GM04503 (cell line): ENCODE results near the gene ANKRD66.
"Not testable (repeated sequence)": the region's sequence is repeated elsewhere in the genome, so short reads cannot be mapped to it uniquely, and the experiment has no call there.

Source experiments
- DNase-seq: peaks from one replicate; pipeline ENCODE4 v3.0.0-alpha.2; 2012; ENCODE audit warnings: low read depth

ANKRD66 gene

GRCh38 chr6:46746696-46747095 lies at the start of gene ANKRD66:
TSS of gene ANKRD66 (plus strand) at chr6:46746933. CDS start at chr6:46751949, 5,016 bp downstream.
- DNase-seq = no peak

GRCh38 chr6:46699970-46700369 lies 46.8 kb upstream of the ANKRD66 start:
- DNase-seq = no peak

DNA sequence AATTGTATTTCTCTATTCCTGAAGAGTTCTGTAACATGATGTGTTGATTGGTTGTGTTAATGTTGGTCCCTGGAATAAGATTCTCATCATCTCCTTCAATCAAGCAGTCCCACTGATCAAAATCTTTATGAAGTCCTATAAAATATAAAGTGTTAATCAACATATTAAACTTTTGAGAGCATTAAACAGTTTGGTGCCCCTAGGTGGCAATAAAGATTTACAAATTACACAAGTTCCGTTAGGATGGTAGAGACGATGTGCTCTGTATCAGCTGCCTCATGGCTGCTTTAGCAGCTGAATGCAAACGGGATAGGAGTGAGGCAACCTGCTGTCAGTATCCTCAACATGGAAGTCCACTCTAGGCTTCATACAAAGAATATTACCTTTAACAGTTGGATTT lies 42.2 kb upstream of the ANKRD66 start:
- no peak for DNase-seq

- DNase-seq = no peak
These were observed 40.3 kb upstream of the ANKRD66 start for GRCh38 chr6:46706464-46706863.

GRCh38 chr6:46711491-46711890 lies 35.2 kb upstream of the ANKRD66 start:
- no peak for DNase-seq

DNA sequence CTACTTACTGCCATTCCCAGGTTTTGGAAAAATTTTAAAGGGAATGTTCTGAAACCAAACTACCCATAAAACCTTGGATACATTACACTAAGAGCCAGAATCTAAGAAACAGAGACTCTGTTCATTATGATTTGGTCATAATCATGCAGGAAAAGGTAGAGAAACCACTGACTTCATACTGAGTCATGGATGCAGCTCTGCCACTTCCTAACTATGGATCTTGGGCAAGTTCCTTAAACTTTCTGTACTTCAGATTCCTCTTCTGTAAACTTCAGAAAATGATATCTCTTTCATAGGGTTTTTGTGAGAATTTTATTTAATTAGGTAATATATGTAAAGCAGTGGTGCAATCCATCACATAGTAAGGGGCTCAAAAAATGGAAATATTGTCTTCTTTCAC lies 31.6 kb upstream of the ANKRD66 start:
- DNase-seq = no peak

DNA sequence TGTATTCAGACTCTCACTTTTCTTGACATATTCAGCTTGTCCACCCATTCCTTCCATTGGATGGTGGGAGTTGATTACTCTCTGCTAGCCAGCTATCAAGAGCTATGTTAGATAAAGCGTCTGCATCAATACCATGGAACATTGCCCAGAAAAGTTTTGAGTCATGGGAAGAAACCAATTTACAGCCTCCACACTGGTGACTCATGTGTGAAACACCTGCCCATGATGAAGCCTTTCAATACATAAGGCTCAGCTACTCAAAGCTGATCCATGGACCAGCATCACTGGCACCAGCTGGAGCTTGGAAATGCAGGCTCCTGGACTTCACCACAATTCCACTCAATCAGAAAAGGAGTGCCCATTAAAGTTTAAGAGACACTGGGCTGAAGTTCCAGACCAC lies 27.6 kb upstream of the ANKRD66 start:
- no peak for DNase-seq

- no peak for DNase-seq
These were observed 26.3 kb upstream of the ANKRD66 start for GRCh38 chr6:46720401-46720800.

DNA sequence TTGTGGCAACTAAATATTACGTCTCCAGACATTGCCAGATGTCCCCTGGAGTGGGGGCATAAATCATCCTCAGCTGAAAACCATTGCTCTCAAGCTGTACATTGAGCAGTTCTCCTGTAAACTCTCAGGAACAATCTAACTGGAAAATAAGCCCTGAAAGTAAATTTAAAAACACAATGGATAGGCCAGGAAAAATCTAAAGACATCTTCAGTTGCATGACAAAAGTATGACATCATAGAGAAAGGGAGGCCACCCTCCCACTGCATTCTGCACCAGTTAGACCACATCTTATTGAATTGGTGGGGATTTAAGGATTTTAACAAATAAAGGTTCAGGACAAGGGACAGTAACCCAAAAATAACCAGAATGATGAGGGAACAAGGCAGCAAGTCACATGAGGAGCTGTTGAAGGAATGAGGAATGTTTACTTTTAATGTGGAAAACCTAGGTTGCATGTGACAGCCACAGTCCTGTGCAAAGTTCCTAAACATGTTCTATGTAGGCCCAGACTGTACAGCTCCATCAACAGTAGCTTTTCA lies 16.9 kb upstream of the ANKRD66 start:
- DNase-seq = no peak

DNA sequence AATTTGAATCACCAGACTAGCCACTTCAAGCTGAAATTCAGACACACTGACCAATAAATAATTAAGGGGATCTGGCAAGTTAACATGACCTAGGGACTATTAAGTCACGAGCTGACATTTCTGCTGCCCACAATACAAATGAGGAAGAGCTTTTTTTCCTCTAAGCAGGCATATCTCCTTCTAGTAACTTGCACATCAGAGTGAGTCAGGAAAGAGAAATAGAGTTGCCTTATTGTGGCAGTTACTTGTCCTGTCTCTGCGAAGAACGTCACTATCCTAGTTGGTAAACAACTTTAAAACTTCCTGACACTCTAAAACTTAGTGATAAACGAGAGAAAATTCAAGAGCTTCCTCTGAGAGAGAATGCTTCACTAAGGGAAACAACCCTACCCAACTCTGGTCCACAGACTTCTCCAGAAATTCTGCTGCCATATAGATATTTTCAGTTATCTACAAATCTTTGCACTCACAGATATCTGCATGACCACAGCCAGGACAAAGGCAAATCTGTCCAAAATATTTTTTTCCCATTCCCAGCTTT lies 15.7 kb upstream of the ANKRD66 start:
- no peak for DNase-seq

- no peak for DNase-seq
These were observed 13.4 kb upstream of the ANKRD66 start for GRCh38 chr6:46733341-46733801.

GRCh38 chr6:46734867-46735719 lies 11.6 kb upstream of the ANKRD66 start, which contains the start of gene PLA2G7:
TSS of gene PLA2G7 (minus strand) at chr6:46735375. CDS start at chr6:46722891, 12,484 bp downstream.
- DNase-seq = no peak

DNA sequence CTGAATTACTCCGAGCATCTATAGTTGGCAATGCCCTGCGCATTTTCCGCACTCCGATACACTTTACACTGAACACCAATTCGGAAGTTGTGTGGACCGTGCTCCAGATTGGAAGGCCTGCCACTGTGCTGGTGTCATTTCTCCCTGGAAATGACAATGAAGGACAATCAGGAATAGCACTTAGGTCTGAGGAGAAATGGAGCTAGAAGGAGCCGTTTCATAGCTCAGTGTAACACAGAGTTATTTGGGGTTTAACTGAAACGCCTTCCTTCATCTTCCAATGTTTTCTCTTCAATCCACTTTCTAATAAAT lies 11.1 kb upstream of the ANKRD66 start:
- DNase-seq = no peak

- DNase-seq = no peak
These were observed 9.8 kb upstream of the ANKRD66 start for GRCh38 chr6:46736906-46737305.

DNA sequence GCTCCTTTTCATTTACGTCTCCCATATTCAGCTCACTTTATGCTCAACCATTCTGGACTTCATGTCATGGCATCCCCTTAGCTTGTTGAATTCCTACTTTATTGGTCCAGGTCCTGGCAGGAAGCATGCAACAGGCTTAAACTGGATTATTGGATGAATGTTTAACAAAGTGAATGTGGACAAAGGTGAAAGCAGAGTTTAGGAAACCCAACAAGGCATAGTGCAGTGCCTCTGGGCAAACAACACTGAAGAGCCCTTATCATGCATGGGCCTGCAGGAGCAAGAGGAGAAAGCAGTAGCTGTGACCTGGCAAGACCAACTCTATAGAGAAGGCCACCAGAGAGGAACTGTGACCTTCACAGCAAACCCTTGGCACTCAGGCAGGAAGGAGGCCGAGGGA lies 5.3 kb upstream of the ANKRD66 start:
- no peak for DNase-seq

DNA sequence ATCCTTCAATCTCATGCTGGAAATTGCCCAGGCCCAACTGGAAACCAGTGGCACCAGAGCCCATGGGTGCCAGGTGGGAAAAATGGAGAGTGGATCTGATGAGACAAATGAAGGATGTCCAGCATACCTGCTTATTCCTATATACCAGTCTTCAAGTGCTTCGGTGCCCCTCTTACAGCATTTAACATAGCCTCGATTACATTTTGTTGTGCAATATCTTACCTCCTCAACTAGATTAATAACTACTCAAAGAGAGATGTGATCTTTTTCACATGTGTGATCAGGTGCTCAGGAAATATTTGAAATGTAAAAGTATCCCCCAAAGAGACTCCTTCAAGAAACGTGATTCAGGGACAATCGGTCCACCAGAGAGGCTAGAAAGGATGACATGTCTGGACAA lies 4.8 kb upstream of the ANKRD66 start:
- no peak for DNase-seq

DNA sequence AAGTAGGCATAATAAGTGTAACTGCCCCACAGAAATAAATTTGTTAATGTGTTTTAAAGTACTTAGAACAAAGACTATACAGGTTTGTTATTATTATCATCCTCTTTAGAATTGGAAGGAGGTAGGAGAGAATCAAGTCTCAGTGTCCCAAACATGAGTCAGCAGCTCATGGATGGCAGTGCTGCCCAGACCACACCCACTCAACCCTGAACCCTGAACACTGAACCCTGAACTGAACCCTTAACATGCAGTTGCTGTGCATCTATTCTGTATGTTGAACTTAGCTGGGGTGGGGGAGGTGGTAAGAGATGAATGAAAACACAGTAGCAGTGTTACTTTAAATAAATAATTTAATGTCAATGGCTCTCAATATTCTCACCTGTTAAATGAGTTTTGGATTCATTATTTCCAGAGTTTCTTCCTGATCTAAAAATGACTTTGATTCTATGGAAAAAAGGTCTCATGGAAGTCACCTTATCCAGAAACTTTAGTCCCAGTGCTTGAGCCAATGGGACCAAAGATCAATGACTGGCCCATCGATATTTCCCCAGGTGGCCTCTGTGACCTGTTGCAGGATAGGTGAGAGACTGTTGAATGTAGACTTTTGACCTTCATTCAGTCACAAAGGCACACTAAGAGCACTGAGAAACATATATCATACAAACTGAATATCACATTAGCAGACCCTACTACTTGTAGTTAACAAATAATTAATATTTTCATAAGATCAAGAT lies 3.1 kb upstream of the ANKRD66 start:
- DNase-seq = no peak

DNA sequence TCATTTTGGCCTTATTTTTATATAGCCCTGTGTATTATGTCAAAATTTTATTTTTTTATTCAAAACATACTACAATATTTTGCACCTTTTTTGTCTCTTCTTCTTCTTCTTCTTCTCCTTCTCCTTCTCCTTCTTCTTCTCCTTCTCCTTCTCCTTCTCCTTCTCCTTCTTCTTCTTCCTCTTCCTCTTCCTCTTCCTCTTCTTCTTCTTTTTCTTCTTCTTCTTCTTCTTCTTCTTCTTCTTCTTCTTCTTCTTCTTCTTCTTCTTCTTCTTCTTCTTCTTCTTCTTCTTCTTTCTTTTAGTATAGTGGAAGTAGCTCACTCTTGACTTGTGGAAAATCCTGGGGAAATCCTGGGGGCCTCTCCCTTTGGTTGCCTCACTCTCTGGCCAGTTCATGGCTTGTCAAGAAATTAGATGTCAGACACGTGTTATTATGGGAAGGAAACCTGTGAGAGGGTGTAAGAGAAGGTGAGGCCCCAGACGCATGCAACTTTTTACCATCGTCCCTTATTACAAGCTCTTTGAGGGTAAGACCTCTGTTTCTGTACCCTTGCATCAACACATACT lies 2.5 kb upstream of the ANKRD66 start:
- DNase-seq = not testable (repeated sequence)

DNA sequence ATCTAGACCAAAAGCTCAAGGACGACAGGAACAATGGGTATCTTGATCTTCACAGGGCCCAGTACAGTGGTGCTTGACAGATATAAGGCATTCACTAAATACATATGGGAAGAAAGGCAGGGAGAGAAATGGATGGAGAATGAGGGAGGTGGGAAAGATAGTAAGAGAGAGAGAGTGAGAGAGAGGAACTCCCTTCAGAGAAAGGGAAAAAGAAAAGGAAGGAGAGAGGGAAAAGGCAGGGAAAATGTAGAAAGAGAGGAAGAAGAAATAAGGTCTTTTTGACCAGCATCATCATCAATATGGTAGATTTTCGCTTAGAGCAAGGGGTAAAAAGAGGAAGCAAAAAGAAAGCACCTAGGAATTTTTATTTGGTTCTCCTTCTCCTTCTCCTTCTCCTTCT lies 760 bp upstream of the ANKRD66 start:
- DNase-seq = no peak

GRCh38 chr6:46748940-46749503 lies 2.3 kb downstream of the ANKRD66 start:
- no peak for DNase-seq

DNA sequence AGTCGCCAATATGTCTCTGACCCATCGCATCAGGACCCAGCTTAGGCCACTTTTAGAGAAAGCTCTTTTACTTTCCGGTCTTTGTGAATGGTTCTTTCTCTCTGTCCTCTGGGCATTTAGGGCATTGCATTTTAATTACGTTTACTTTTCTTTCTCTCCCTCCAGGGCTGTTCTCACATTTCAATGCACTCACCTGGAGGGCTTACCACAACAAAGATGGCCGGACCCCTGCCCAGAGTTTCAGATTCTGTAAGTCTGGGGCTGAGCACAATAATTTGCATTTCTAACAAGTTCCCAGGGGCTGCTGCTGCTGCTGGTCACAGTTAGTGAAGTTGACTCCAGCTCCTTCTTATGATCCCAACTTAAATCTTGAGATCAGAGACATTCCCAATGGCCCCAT lies 3.0 kb downstream of the ANKRD66 start:
- DNase-seq = no peak

DNA sequence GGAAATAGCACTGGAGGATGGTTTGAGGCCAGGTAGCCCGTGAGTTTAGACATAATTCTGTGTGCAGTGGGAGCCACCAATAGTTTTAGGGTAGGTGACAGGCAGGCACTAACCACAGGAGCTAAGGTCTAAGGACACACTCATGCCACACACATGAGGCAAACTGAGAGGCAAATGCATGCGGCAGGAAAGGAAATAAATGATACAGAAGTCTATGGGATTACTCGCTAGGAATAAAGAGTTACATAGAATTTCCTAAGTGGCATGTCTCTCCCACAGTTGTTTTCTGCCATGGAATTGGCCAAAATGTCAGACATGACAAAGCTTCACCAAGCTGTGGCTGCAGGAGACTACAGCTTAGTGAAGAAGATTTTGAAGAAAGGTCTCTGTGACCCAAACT lies 4.9 kb downstream of the ANKRD66 start:
- no peak for DNase-seq
